ENCODE data around the gene TMEM80.

TMEM80 gene

GRCh38 chr11:702462-703461, 7.1 kb downstream of the TMEM80 start:
- ATAC-seq: peak; percentile 12; the same call in 1 of the 3 replicates
- TF ChIP-seq ARNTL (CRISPR knock-in tag; IDR thresholded peaks at IDR 0.05; ENCODE audit: borderline replicate concordance, low read depth) (no peak), RARB (CRISPR knock-in tag; IDR thresholded peaks at IDR 0.05) (no peak), ZNF565 (CRISPR knock-in tag; conservative IDR thresholded peaks at IDR 0.05; ENCODE audit: low read depth) (no peak), POU6F1 (CRISPR knock-in tag; IDR thresholded peaks at IDR 0.05; ENCODE audit: borderline replicate concordance, low read depth) (no peak), ZFP30 (CRISPR knock-in tag; IDR thresholded peaks at IDR 0.05) (no peak), PATZ1 (CRISPR knock-in tag; IDR thresholded peaks at IDR 0.05; ENCODE audit: borderline replicate concordance) (no peak), TOX (CRISPR knock-in tag; IDR thresholded peaks at IDR 0.05; ENCODE audit: borderline replicate concordance) (no peak), ZNF8 (CRISPR knock-in tag; IDR thresholded peaks at IDR 0.05) (no peak), ZFP3 (CRISPR knock-in tag; IDR thresholded peaks at IDR 0.05) (no peak), PPARA (CRISPR knock-in tag; IDR thresholded peaks at IDR 0.05; ENCODE audit: borderline replicate concordance) (no peak), CREB5 (CRISPR knock-in tag; IDR thresholded peaks at IDR 0.05; ENCODE audit: low read depth) (no peak), TCF4 (CRISPR knock-in tag; IDR thresholded peaks at IDR 0.05; ENCODE audit: borderline replicate concordance) (no peak), ZNF70 (CRISPR knock-in tag; IDR thresholded peaks at IDR 0.05) (no peak), ISL1 (CRISPR knock-in tag; IDR thresholded peaks at IDR 0.05) (no peak), OSR1 (CRISPR knock-in tag; IDR thresholded peaks at IDR 0.05) (no peak)

- no peak for ATAC-seq
- TF ChIP-seq ESRRG (CRISPR knock-in tag; IDR thresholded peaks at IDR 0.05) (no peak), CSDC2 (CRISPR knock-in tag; IDR thresholded peaks at IDR 0.05) (no peak), SNAI2 (CRISPR knock-in tag; IDR thresholded peaks at IDR 0.05) (no peak), PATZ1 (CRISPR knock-in tag; IDR thresholded peaks at IDR 0.05; ENCODE audit: borderline replicate concordance) (no peak), CREB5 (CRISPR knock-in tag; IDR thresholded peaks at IDR 0.05; ENCODE audit: low read depth) (no peak), ZNF565 (CRISPR knock-in tag; conservative IDR thresholded peaks at IDR 0.05; ENCODE audit: low read depth) (no peak), ZFP30 (CRISPR knock-in tag; IDR thresholded peaks at IDR 0.05) (no peak), BACH2 (CRISPR knock-in tag; IDR thresholded peaks at IDR 0.05; ENCODE audit: borderline replicate concordance) (no peak), ZFP3 (CRISPR knock-in tag; IDR thresholded peaks at IDR 0.05) (no peak), RARB (CRISPR knock-in tag; IDR thresholded peaks at IDR 0.05) (no peak), OSR1 (CRISPR knock-in tag; IDR thresholded peaks at IDR 0.05) (no peak), ARNTL (CRISPR knock-in tag; IDR thresholded peaks at IDR 0.05; ENCODE audit: borderline replicate concordance, low read depth) (no peak), TCF4 (CRISPR knock-in tag; IDR thresholded peaks at IDR 0.05; ENCODE audit: borderline replicate concordance) (no peak), GLIS3 (CRISPR knock-in tag; IDR thresholded peaks at IDR 0.05) (no peak), TSHZ2 (CRISPR knock-in tag; IDR thresholded peaks at IDR 0.05) (no peak), ISL1 (CRISPR knock-in tag; IDR thresholded peaks at IDR 0.05) (no peak), ZNF8 (CRISPR knock-in tag; IDR thresholded peaks at IDR 0.05) (no peak), ZC3H10 (CRISPR knock-in tag; IDR thresholded peaks at IDR 0.05) (no peak), PPARA (CRISPR knock-in tag; IDR thresholded peaks at IDR 0.05; ENCODE audit: borderline replicate concordance) (no peak), ZNF70 (CRISPR knock-in tag; IDR thresholded peaks at IDR 0.05) (no peak)
Observed at GRCh38 chr11:703506-703905, 7.9 kb downstream of the TMEM80 start.
